ENCODE results near the gene PHETA2. TPM values are rescaled to one million over a fixed set of nuclear protein-coding genes. Genes with fewer than 3 reads are reported as not detected.

The PHETA2 gene, protein sequence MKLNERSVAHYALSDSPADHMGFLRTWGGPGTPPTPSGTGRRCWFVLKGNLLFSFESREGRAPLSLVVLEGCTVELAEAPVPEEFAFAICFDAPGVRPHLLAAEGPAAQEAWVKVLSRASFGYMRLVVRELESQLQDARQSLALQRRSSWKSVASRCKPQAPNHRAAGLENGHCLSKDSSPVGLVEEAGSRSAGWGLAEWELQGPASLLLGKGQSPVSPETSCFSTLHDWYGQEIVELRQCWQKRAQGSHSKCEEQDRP
- total RNA-seq, result 4.0 and 4.7 TPM in 2 replicates

GRCh38 chr22:42074132-42074811, at the start of gene PHETA2:
TSS of gene PHETA2 (plus strand) at chr22:42074248. CDS start at chr22:42077294, 3,046 bp downstream.
- intact Hi-C loops (cut with micrococcal nuclease), result loop anchor here (5.0 to 10.0 kb wide), 6 partner anchors 193 to 629 kb away; partner anchors contain the start of genes DESI1, MEI1, POLDIP3 and TOB2

DNA sequence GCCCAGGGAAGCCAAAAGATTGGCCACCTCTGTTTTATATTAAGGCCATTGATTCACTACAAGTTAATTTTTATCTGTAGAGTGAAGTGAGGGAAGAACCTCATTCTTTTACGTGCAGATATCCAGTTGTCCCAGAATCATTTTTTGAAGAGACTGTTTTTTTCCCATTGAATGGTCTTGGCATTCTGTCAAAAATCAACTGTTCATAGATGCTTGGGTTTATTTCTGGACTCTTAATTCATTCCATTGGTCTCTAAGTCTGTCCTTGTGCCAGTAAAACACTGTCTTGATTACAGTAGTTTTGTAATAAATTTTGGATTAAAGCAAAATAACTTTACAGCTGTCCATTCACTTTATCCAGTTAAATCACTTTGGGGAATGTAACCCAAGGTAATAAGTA, 48.6 kb upstream of the PHETA2 start:
- intact Hi-C loops (cut with micrococcal nuclease), result no loop called here

GRCh38 chr22:42026705-42027104, 47.3 kb upstream of the PHETA2 start:
- intact Hi-C loops (cut with micrococcal nuclease), result no loop called here

GRCh38 chr22:42033263-42034181, 40.5 kb upstream of the PHETA2 start:
- intact Hi-C loops (cut with micrococcal nuclease), result no loop called here

- intact Hi-C loops (cut with micrococcal nuclease), result no loop called here
These were observed 38.8 kb upstream of the PHETA2 start for GRCh38 chr22:42035256-42035655.

DNA sequence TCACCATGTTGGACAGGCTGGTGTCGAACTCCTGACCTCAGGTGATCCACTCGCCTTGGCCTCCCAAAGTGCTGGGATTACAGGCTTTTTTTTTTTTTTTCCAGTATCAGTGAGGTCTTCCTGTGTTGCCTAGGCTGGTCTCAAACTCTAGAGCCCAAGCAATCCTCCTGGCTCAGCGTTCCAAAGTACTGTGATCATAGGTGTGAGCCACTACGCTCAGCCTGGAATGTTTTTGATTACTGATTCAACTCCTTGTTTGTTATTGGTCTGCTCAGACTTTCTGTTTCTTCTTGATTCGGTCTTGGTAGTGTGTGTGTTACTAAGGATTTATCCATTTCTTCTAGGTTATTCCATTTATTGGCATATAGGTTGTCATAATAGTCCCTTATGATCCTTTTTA, 34.8 kb upstream of the PHETA2 start:
- intact Hi-C loops (cut with micrococcal nuclease), result no loop called here

GRCh38 chr22:42041784-42042183, 32.3 kb upstream of the PHETA2 start:
- intact Hi-C loops (cut with micrococcal nuclease), result no loop called here

DNA sequence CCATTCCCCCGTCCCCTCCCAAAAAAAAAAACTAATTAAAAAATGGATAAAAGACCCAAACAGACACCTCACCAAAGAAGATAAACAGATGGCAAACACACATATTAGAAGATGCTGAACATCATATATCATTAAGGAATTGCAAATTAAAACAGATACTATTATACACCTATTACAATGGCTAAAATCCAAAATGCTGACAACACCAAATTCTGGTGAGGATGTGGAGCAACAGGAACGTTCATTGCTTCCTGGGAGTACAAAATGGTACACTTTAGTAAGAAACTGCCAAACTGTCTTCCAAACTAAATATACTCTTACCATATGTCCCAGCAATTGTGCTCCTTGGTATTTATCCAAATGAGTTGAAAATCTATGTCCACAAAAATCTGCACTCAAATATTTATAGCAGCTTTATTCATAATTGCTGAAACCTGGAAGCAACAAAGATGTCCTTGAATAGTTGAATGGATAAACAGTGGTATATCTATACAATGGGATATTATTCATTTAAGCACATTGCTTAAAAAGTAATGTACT, 23.3 kb upstream of the PHETA2 start:
- intact Hi-C loops (cut with micrococcal nuclease), result no loop called here

- intact Hi-C loops (cut with micrococcal nuclease), result no loop called here
These were observed 21.3 kb upstream of the PHETA2 start for GRCh38 chr22:42052765-42053164.

GRCh38 chr22:42056757-42057511, 17.1 kb upstream of the PHETA2 start:
- intact Hi-C loops (cut with micrococcal nuclease), result loop anchor here (5.0 kb wide), 1 partner anchor 35 kb away; no protein-coding TSS in a partner anchor

GRCh38 chr22:42060489-42060888, 13.6 kb upstream of the PHETA2 start:
- intact Hi-C loops (cut with micrococcal nuclease), result no loop called here

GRCh38 chr22:42061041-42061440, 13.0 kb upstream of the PHETA2 start:
- intact Hi-C loops (cut with micrococcal nuclease), result no loop called here

DNA sequence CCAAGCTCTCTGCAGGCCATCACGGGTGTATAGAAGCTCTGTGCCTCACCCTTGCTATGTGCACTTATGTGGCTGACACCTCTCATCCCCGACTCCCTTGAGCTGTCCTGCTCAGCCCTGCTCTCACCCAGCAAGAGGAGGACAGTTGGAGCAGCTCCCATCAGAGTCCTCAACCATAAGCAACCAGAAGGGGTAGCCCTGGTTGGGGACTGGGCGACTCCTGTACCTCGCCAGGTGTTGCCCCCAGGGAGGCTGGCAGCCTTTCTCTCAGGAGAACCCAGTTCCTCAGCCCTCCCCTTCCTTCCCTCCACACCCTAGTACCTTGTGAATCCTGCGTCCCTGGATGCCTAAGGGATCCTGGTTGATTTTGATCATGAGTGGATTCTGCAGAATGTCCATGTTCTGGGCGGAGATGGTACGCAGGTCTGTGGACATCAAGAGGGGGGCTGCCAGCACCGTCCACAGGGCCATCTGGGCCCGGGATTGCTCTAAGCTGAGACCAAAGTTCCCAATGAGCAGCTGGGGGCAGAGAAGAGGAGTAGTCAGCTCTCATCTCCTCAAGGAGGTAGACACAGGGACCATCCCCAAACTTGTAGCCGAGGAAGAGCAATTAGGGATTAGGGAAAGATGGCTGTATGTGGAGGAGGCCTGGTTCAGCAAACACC, 11.4 kb upstream of the PHETA2 start:
- intact Hi-C loops (cut with micrococcal nuclease), result no loop called here

DNA sequence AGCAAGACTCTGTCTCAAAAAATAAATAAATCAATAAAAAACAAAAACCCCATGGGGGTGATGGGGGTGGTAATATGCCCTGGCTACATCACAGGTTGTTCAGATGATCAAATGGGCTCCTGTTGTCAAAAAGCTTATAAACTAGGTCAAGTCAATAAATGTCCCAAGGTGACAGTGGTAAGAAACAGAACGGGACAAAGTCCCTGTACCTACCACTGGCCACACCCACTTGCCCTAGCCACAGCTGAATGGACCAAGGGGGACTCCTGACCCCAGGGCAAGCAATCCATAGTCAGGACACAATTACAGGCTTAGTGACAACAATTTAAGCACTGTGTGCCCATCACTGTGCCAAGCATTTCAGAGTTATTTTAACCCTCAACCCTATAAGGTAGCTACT, 9.4 kb upstream of the PHETA2 start:
- intact Hi-C loops (cut with micrococcal nuclease), result no loop called here

DNA sequence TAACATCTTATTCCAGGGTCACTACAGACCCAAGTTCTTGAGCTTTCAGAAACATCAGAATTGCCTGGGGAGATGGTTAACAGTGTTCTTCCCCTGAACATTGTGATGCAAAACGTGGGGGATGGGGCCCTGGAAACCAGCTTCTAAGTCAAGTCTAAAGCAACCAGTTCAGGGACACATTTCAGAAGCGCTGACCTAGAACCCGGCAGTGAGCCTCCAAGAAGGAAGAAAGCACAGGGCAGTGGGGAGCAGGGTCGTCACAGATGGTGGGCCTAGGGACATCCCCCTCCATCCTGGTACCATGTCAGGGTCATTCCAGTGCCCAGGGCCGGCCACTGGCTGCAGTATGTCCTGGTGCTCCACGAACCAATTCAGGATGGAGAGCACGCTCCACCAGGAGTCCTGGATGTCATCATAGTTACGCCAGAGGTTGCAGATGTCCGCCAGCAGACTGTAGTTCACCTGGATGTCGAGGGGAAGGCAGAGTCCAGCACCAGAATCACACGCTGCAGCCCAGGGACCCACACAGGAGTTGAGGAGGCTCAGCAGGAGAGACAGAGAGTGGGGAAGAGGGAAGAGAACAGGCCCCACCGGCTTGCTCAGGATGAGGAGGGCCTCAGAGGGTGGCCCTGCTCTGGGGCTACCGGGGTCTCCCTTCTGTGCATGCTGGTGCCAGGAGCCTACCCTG, 8.5 kb upstream of the PHETA2 start:
- intact Hi-C loops (cut with micrococcal nuclease), result no loop called here

DNA sequence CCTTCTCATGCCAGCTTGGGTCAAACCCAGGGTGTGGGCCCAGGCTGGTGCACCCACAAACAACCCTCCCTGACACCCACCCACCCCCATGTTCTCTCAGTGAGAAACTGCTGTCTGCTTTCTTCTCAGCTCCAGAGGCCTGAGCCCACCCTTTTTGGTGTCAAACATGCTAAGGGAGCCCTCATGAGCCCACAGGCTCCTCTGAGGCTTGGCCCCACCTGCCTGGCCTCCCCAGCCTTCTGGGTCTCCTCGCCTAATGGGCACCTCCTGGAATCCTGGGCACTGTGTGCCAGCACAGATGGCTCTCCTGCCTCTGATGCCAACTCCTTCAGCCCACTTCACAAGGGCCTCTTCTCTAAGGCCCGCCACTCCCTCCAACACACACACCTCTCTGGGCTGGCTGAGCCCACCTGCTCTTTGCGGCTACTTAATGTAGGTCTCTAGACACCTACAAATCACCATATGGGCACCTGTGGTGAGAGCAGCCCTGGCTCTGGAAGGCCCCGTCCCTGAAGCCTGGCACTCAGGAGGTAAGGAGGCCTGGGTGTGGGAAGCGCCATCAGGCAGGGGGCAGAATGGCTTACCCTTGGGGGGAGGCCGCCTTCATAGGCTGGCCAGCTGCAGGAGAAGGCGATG, 7.8 kb upstream of the PHETA2 start:
- intact Hi-C loops (cut with micrococcal nuclease), result no loop called here

GRCh38 chr22:42066937-42067336, 7.1 kb upstream of the PHETA2 start:
- intact Hi-C loops (cut with micrococcal nuclease), result no loop called here

- intact Hi-C loops (cut with micrococcal nuclease), result no loop called here
These were observed 6.3 kb upstream of the PHETA2 start for GRCh38 chr22:42067671-42068251.

DNA sequence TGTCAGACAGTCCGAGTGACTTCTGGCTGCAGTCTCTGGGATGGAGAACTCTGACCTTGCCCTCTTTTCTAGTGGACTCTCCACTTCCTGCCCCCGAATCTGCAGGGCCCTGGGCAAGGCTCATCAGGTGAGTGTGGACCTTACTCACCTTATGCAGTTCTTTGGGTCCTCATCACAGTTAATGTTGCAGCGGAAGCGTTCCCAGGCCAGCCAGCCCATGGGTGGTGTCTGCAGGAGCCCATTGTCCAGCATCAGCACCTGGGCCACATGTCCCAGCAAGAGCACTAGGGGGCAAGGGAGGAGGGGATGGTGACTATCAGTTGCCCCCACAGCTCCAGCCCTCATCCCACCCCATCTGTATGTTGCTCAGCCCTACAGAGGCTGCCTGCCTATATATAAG, 5.8 kb upstream of the PHETA2 start:
- intact Hi-C loops (cut with micrococcal nuclease), result no loop called here

All from T-helper 1 cell treated with Interleukin-12 subunit alpha and Interleukin-12 subunit beta and Interleukin-4 antibody, amounts not matched to agents 30 ng/mL and 1 ng/mL, for 36 hours (primary cell).